HG02870 (cell line): ENCODE results near the gene ALPK3.

Source experiments
- ATAC-seq: cut with Tn5 transposase; IDR thresholded peaks from one replicate; pipeline ENCODE4 v1.9.1; 2021; ENCODE audit warnings: mild to moderate bottlenecking, moderate library complexity; ENCODE audit not compliant: unreplicated experiment

Gene ALPK3

GRCh38 chr15:84889313-84889990, 72.3 kb downstream of the ALPK3 start:
- ATAC-seq = no peak

DNA sequence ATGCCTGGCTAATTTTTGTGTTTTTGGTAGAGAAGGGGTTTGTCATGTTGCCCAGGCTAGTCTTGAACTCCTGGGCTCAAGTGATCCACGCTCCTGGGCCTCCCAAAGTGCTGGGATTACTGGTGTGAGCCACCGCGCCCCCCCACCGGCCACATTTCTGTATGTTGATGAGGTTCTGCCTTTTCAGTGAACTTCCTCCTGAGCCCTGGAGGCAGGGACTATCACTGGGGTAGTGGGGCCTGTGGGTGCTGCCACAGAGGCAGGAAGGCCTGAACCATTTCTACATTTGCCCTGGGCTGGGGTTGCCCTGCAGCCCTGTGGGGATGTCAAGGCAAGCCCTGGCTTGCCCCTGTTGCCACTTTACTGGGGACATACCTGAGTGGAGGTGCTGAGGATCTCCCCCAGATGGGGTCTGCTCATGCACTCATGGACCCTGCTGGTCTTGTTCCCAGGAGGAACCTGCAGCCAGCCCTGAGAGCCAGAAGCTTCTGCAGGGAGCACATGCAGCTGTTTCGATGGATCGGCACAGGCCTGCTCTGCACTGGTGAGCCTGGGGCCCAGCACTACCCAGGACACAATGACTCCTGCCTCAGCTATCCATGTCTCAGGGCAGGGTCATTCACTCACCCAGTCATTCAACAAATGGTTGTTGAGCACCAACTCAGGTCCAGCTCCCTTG, 73.0 kb downstream of the ALPK3 start:
- ATAC-seq = no peak

DNA sequence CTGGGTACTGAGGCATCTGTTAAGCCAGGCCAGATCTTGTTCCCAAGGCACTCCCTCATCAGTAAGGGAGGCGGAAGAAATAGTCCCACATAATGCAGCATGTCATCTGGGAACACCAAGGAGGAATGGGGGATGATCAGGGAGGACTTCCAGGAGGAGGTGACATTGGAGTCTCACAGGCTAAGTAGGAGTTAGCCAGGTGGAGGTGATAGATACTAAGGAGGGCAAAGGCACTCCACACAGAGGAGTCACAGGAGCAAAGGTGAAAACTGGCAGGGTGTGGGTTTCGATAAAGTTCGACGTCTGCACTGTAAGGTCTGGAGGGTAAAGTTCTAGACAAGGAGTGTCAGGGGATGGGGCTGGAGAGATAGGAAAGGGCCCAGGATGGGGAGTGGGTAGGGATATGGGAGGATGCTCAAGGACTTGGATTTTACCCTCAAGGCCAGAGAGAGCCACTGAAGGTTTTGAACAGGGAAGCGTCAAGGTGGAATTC, 73.6 kb downstream of the ALPK3 start:
- ATAC-seq = no peak

- no peak for ATAC-seq
Observed at GRCh38 chr15:84891339-84891738, 74.2 kb downstream of the ALPK3 start.

GRCh38 chr15:84892786-84893307, 75.7 kb downstream of the ALPK3 start:
- no peak for ATAC-seq

- ATAC-seq = no peak
Observed at GRCh38 chr15:84893607-84894006, 76.5 kb downstream of the ALPK3 start.

GRCh38 chr15:84894736-84895425, 77.7 kb downstream of the ALPK3 start:
- ATAC-seq = no peak

DNA sequence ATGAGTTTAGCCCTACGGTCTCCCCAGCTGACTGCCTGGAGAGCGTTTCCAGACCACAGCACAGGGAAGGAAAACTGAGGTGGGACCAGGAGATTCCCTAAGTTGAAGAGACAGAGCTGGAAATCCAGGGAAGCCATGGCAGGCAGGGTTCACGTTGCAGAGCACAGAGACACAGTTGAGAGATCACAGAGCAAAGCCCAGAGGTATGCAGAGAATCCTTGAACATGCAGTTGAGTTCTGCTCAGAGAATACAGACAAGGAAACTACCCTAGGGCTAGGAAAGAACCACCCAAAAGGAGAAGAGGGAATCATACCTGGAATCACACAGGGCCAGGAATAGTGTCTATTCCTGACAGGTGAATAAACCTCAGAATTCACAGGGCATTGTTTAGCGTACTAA, 81.6 kb downstream of the ALPK3 start:
- ATAC-seq = no peak

GRCh38 chr15:84899750-84900149, 82.6 kb downstream of the ALPK3 start:
- no peak for ATAC-seq

DNA sequence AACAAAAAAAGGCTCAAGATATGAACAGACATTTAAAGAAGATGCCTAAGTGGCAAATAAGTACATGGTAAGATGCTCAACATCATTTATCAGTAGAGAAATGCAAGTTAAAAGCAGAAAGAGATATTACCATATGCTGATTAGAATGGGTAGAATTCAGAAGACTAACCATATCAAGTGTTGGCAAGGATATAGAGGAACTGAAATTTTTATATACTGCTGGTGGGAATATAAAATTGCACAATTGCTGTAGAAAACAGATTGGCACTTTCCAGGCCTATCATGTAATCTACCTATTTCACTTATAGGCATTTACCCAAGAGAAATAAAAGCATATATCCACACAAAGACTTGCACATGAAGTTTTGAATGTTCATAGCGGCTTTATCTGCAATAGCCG, 84.4 kb downstream of the ALPK3 start:
- no peak for ATAC-seq

DNA sequence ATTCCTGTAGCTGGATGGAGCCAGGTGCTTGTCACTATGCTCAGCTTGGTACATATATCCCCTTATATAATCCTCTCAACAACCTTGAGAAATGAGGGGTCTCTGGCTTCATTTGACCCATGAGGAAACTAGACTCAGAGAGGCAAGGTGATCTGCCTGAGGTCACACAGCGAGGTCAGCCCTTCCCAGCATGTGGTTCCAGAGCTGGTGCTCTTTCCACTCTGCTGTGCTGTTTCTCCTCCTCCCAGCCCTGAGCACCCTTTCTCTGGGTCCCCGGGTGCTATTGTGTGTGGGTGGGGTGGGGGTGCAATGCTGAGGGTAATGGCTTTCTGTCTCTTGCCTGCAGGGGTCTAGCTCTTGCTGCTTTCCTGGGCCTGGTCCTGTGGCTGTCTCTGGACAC, 86.6 kb downstream of the ALPK3 start:
- no peak for ATAC-seq

GRCh38 chr15:84904419-84904818, 87.3 kb downstream of the ALPK3 start:
- no peak for ATAC-seq

GRCh38 chr15:84905016-84905916, 88.1 kb downstream of the ALPK3 start:
- no peak for ATAC-seq

- no peak for ATAC-seq
Observed at GRCh38 chr15:84907731-84908130, 90.6 kb downstream of the ALPK3 start.

DNA sequence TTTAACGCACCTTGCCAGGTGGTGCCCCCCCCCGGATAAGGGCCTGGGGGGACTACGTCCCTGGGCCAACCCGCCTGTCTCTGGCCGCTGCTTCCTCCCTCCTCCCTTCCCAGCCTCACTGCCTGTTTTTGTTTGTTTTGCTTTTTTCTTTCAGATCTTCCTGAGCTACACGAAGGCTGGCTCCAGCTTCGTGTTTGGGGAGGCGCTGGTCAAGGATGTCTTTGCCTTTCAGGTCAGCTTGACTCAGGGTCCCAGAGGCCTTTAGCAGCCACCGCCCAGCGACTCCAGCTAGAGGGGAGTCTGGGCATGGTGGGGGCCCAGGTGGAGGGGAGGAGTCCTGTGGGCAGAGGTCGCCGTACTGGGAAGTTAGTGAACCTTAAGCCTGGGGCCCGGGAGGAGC, 91.4 kb downstream of the ALPK3 start:
- no peak for ATAC-seq

DNA sequence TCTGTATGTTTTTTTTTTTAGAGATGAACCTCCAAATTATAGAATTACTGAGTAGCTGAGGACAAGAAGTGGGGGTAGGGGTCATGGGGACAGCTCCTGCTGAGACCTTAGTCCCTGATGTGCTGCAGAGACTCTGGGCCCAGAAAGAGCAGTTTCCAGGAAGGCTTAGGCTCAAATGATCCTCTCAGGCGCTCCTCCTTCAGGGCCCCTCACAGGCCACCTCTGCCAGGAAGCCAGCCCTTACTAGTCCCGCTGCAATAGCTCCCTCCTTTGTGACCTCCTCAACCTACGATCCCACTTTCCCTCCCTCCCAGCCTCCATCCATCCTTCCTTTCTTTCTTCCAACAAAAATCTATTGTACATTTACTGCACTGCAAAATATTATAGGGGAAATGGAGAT, 91.9 kb downstream of the ALPK3 start:
- ATAC-seq = no peak

GRCh38 chr15:84909782-84910181, 92.6 kb downstream of the ALPK3 start:
- ATAC-seq = no peak

- no peak for ATAC-seq
Observed at GRCh38 chr15:84910928-84911623, 93.9 kb downstream of the ALPK3 start.

DNA sequence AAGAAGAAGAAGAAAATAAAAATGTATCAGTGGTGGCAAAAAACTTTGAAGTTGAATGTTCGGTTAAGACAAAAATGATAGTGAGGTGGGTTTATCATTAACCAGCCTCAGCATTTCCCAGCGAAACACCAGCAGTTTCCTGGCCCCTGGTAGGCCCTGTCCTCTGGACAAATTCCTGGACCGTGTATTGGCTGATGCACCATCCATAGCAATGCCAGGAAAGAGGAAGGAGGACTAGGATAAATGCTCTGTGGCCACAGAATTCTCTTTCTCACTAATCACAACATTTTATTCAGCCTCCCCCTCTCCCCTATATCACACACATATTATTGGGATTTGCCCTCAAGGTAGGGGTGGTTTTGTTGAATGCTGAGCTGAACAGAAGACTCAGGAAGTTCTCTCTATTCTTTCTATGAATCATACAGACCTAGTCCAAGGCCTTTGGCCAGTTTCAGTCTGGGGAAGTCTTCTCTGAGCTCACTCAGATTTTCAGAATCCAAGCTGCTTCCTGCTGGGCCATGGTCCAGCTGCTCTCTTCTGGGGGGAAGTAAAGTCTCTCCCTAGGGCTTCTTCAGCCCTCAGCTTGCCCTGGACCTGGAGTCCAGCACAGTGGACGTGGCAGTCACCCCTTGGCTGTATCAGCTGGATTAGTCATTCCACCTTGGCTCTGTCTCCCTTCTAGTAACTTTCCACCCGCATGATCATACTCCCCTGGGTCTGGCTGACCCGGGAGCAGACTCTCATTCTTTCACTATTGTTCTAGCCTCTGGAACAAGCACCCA, 94.9 kb downstream of the ALPK3 start:
- ATAC-seq = no peak
